ENCODE data around the gene ADCY1.

Gene ADCY1

GRCh38 chr7:45626441-45627430 lies 52.6 kb downstream of the ADCY1 start:
- no peak overlapping the region for H3K4me3 ChIP-seq (ENCODE audit: low read depth, low read length)
- no peak for TF ChIP-seq CTCF (IDR thresholded peaks at IDR 0.05; ENCODE audit: low read depth, low read length)

- no peak for TF ChIP-seq CTCF (IDR thresholded peaks at IDR 0.05; ENCODE audit: low read depth, low read length)
- H3K4me3 ChIP-seq (ENCODE audit: low read depth, low read length) = no peak overlapping the region
Measured at GRCh38 chr7:45627691-45628456, 53.7 kb downstream of the ADCY1 start.

- H3K4me3 ChIP-seq (ENCODE audit: low read depth, low read length) = no peak overlapping the region
- TF ChIP-seq CTCF (IDR thresholded peaks at IDR 0.05; ENCODE audit: low read depth, low read length) = no peak
Measured at GRCh38 chr7:45631569-45631968, 57.4 kb downstream of the ADCY1 start.

- no peak for TF ChIP-seq CTCF (IDR thresholded peaks at IDR 0.05; ENCODE audit: low read depth, low read length)
Measured at GRCh38 chr7:45636733-45637132, 62.6 kb downstream of the ADCY1 start.

GRCh38 chr7:45638916-45639315 lies 64.7 kb downstream of the ADCY1 start:
- H3K4me3 ChIP-seq (ENCODE audit: low read depth, low read length) = no peak overlapping the region
- TF ChIP-seq CTCF (IDR thresholded peaks at IDR 0.05; ENCODE audit: low read depth, low read length) = no peak

More at GRCh38 chr7:45636733-45637132, 62.6 kb downstream of the ADCY1 start:
- no peak overlapping the region for H3K4me3 ChIP-seq (ENCODE audit: low read depth, low read length)

- no peak for TF ChIP-seq CTCF (IDR thresholded peaks at IDR 0.05; ENCODE audit: low read depth, low read length)
- no peak overlapping the region for H3K4me3 ChIP-seq (ENCODE audit: low read depth, low read length)
Measured at GRCh38 chr7:45642044-45642443, 67.9 kb downstream of the ADCY1 start.

- TF ChIP-seq CTCF (IDR thresholded peaks at IDR 0.05; ENCODE audit: low read depth, low read length) = no peak
- no peak overlapping the region for H3K4me3 ChIP-seq (ENCODE audit: low read depth, low read length)
Measured at GRCh38 chr7:45643630-45644029, 69.5 kb downstream of the ADCY1 start.
